ENCODE measurements around the gene TRIM5.
"Not testable (repeated sequence)": the region's sequence is repeated elsewhere in the genome, so short reads cannot be mapped to it uniquely, and the experiment has no call there.

Gene TRIM5

GRCh38 chr11:5684646-5685362 lies at the start of gene TRIM5:
Gene TRIM5, minus strand, starts transcription at chr11:5685074. Its CDS starts 4,897 bp downstream, at chr11:5680177.
- peak; percentile 67 for DNase-seq

DNA sequence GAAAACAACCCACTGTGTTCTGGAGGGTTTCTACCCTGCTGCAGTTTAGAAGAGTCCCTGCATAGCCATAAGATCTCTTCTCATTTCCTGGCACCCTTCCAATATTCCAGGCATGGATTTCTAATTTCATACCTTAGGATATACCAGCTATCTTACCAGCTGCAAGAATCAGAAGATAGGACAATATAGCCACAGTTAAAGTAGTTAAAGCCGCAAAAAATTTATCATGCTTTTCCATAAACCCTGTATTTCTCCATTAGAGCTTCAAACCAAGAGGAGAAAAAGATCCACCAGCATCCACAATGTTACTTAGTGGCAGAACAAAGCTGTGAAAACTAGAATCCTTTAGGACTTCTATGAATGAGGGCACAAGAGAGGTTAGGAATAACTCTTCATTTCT lies 42.8 kb upstream of the TRIM5 start:
- no peak for DNase-seq

- no peak for DNase-seq
These were observed 41.5 kb upstream of the TRIM5 start for GRCh38 chr11:5726351-5726750.

DNA sequence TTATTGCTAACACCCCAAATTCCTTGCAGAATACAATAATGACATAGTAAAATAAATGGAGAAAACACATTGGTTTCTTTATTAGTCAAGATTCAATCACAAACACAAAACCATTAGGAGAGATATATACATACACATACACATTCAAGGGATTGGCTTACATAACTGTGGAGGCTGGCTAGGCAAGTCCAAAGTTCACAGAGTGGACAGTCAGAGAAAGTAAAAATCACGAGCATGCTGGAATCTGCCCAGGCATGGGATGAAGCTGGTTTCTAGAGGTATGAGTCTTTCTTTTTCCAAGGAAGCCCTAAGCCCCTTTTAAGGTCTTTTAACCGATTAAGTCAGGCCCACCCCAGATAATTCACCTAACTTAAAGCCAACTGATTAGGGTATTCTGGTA lies 37.7 kb upstream of the TRIM5 start:
- DNase-seq, result no peak

DNA sequence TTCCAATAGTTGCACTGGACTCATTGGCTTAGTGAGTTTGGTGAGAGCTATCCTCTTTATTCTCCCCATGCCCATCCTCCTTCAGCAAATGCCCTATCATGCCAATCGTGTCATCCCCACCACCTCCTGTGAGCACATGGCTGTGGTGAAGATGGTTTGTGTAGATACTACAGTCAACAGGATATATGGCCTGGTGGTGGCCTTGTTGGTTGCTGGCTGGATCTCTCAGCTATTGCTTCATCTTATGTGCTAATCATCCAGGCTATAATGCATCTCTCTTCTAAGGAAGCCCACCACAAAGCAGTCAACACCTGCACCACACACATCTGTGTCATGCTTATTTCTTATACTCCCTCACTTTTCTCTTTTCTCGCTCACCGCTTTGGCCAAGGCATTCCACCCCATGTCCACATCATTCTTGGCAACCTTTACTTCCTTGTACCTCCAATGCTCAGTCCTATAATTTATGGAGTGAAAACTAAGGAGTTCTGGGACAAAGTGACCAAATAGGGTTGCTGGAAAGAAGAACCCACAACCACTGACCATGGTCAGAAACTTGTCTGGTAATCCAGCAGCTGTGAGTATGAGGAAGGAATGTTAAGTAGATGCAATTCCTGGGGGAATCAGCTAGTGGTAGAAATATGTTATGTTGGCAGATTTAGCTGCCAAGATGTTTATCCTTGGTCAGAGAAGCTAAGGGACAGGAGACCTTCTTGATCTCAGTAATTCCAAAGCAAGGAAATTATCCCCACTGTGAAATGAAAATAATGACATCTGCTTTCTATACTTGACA lies 35.0 kb upstream of the TRIM5 start:
- no peak for DNase-seq

DNA sequence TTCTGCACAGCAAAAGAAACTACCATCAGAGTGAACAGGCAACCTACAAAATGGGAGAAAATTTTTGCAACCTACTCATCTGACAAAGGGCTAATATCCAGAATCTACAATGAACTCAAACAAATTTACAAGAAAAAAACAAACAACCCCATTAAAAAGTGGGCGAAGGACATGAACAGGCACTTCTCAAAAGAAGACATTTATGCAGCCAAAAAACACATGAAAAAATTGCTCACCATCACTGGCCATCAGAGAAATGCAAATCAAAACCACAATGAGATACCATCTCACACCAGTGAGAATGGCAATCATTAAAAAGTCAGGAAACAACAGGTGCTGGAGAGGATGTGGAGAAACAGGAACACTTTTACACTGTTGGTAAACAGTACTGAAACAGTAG lies 31.6 kb upstream of the TRIM5 start:
- DNase-seq, result not testable (repeated sequence)

DNA sequence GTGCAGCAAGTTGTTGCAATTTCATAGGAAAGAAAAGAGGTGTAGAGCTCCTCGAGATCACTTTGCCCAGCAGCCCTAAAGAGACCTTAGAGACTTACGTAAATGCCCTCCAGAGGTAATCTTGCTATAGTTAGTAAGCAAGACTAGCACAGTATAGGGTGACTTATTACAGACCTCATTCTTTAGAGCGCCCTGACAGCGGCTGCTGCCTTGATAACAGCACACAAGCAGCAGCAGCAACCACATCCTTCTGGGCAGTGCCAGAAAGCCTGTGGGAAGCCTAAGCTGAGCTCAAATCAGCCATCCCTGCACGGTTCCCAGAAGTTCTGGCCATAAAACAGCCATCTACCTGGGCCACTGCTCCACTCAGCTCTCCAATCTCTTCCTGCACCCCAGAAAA lies 28.8 kb upstream of the TRIM5 start:
- DNase-seq, result no peak

- DNase-seq, result no peak
These were observed 27.6 kb upstream of the TRIM5 start for GRCh38 chr11:5712507-5712906.

DNA sequence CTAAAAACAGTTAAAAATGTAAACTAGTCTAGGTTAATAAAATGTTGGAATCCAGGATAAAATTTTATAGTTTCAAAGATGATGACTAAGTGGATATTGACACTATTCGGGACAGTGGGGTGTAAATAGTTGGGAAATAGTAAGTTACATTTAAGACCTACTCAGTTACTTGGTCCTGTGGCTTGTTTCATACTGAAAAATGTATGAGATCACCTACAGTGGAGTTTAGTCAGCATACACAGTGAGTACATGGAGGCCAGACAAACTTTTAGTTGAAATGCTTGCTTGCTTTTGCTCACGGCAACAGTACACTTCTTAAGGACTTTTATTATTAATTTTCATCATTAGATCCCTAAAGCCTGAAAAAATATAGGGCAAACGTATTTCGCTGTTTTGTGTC lies 20.8 kb upstream of the TRIM5 start:
- DNase-seq, result no peak

- no peak for DNase-seq
These were observed 19.1 kb upstream of the TRIM5 start for GRCh38 chr11:5703741-5704536.

DNA sequence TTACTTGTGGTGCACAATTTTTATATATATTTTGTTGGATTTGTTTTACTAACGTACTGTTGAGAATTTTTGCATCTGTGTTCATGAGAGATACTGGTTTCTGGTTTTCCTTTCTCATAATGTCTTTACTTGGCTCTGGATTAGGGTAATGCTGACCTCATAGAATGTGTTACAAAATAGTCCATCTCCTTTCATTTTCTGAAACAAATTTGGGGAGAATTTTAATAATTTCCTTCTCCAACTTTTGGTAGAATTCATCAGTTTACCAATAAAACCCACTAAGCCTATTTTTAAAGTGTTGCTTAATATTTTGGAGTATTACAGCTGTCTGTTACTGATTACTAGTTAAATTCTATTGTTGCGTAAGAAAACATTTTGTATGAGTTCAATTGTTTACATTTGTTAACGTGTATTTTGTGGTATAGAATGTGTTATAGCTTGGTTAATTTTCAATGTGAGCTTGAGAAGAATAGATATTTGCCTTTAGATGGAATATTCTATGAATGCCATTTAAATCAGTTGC lies 16.2 kb upstream of the TRIM5 start:
- DNase-seq, result no peak

DNA sequence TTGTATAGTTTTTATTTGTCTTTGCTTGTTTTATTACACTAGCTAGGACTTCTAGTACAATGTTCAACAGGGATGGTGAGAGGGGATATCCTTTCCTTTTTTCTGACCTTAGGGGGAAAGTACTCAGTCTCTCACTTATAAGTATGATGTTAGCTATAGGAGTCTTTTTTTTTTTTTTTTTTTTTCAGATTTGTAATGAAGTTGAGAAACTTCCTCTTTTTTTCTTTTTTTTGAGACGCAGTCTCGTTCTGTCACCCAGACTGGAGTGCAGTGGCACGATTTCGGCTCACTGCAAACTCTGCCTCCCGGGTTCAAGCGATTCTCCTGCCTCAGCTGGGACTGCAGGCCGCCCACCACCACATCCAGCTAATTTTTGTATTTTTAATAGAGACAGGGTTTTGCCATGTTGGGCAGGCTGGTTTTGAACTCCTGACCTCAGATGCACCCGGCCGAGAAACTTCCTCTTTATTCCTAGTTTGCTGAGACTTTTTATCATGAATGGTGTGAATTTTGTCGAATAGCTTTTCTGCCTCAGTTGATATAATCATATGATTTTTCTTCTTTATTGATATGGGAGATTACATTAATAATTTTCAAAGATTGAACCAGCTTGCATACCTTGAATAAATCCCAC lies 15.7 kb upstream of the TRIM5 start:
- DNase-seq, result no peak

DNA sequence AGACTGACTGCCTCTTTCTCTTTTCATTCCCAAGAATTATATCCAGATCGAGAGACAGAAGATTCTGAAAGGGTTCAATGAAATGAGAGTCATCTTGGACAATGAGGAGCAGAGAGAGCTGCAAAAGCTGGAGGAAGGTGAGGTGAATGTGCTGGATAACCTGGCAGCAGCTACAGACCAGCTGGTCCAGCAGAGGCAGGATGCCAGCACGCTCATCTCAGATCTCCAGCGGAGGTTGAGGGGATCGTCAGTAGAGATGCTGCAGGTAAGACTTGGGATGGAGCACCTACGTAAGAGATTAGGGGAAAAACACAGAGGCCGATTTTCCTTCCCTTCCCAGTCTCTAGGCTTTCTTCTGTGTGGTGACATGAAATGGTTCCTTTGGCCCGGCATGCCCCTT lies 13.4 kb upstream of the TRIM5 start:
- no peak for DNase-seq

- no peak for DNase-seq
These were observed 11.3 kb upstream of the TRIM5 start for GRCh38 chr11:5696210-5696609.

- DNase-seq, result no peak
These were observed 10.7 kb upstream of the TRIM5 start for GRCh38 chr11:5695580-5695979.

DNA sequence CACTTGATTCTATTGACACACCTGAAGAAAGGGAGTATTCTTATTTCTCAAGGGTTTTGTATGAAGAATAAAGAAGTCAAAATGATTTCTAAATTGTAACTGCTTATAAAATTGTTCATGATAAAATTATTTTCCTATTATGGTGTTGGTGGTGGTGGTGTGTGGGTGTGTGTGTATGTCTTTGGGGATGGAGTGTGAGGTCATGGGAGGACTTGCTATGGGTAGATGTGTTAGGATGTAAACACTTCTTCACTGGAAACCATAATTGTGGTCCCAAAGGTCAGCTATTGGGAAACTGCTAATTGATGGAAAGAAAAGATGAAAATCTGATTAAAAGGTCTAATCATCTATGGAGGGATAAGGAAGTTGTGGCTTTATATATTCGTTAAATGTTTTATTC lies 9.8 kb upstream of the TRIM5 start:
- no peak for DNase-seq

DNA sequence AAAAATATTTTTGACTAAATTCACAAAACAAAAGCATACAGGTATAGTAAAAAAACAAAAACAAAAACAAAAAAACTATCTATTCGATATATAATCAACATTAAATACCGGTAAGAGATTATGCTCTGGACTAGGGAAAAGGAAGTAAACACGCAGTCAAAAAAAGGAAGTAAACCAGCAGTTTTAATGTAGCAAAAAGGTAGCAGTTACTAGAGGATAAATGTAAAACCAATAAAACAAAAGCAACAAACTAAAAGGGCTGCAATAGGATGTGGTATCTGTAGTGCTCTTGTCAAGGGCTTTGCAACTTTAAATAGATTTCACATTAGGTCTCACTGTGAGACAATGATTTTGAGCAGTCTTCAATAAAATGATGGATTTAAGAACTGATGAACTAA lies 7.1 kb upstream of the TRIM5 start:
- no peak for DNase-seq

- not testable (repeated sequence) for DNase-seq
These were observed 6.5 kb upstream of the TRIM5 start for GRCh38 chr11:5691238-5691963.

DNA sequence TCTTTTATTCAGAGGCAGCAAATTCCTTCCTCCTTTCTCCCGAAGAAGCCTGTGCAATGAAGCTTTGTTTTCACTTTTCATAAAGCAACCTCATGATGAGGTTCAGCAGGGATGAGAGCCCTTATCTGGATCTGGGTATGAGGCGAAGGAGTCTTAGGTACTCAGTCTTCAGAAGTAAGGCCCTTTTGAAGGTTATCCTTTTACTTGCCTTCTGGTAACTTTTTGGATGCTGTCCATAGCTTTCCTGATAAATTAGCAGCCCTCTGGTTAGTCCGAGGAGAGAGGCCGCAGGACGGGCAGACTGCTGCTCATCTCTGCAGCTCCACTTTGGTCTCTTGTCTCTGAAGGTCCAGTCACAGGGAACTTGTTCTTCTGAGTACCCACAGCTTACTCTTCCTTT lies 5.9 kb upstream of the TRIM5 start:
- DNase-seq, result no peak

DNA sequence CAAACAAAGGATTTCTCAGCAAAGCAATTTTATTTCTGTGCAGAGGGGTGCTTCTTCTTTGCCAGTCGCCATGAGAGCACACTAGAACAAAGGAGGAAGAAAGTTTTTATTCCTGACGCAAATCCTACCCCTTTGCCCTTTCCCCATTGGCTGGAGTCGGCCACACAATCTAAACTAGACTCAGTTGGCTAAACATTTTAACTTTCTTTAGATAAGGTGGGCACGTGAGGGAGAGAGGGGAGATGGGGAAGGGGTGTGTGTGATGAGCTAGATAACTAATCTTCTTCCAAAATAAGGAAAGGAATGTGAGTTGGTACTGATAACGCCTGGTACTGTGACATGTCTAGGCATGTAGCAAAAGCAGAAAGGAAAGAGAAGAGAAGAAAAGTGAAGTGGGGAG lies 5.3 kb upstream of the TRIM5 start:
- DNase-seq, result no peak

GRCh38 chr11:5689551-5689983 lies 4.7 kb upstream of the TRIM5 start, which contains the start of gene TRIM22:
Gene TRIM22, plus strand, starts transcription at chr11:5689790. Its CDS starts 6,443 bp downstream, at chr11:5696233.
- DNase-seq, result peak; percentile 49

DNA sequence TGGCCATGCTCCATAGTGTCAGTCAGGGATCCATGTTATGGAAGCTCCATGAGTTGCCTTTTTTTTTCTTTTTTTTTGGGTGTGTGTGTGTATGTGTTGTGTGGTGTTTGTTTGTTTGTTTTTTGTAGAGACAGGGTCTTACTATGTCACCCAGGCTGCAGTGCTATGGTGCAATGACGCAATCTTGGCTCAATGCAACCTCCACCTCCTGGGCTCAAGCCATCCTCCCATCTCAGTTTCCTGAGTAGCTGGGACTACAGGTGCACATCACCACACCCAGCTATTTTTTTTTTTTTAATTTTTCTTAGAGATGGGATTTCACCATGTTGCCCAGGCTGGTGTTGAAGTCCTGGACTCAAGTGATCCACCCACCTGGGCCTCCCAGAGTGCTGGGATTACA lies 3.6 kb upstream of the TRIM5 start:
- no peak for DNase-seq

All from activated CD4-positive, alpha-beta T cell treated with anti-CD3 and anti-CD28 coated beads for 1 hour (primary cell).